ENCODE data around the gene CDC27.

CDC27 gene

GRCh38 chr17:47099451-47099986 lies 89.6 kb downstream of the CDC27 start:
- peak overlapping the region; percentile 71 for H3K4me3 ChIP-seq (ENCODE audit: low read depth, low read length)
- no peak for DNase-seq (ENCODE audit: low read depth)
- TF ChIP-seq, protein P1, sequence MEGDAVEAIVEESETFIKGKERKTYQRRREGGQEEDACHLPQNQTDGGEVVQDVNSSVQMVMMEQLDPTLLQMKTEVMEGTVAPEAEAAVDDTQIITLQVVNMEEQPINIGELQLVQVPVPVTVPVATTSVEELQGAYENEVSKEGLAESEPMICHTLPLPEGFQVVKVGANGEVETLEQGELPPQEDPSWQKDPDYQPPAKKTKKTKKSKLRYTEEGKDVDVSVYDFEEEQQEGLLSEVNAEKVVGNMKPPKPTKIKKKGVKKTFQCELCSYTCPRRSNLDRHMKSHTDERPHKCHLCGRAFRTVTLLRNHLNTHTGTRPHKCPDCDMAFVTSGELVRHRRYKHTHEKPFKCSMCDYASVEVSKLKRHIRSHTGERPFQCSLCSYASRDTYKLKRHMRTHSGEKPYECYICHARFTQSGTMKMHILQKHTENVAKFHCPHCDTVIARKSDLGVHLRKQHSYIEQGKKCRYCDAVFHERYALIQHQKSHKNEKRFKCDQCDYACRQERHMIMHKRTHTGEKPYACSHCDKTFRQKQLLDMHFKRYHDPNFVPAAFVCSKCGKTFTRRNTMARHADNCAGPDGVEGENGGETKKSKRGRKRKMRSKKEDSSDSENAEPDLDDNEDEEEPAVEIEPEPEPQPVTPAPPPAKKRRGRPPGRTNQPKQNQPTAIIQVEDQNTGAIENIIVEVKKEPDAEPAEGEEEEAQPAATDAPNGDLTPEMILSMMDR (IDR thresholded peaks at IDR 0.05; ENCODE audit: low read depth, low read length, missing control alignments): no peak
- in situ Hi-C loops (cut with HindIII; ENCODE audit: low sequenced_read_pairs): no loop called here

DNA sequence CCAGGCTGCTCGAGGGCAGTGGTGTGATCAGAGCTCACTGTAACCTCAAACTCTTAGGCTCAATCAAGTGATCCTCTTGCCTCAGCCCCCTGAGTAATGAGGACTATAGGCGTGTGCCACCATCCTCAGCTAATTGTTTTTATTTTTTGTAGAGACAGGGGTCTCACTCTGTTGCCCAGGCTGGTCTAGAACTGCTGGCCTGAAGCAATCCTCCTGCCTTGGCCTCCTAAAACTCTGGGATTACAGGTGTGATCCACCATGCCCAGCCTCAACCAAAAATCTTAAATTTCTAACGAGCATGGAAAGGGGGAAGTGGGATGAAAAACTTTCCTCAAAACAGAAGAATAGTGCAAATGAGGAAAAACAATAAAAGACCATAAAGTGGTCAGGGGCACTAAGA lies 92.8 kb downstream of the CDC27 start:
- in situ Hi-C loops (cut with HindIII; ENCODE audit: low sequenced_read_pairs): no loop called here
- DNase-seq (ENCODE audit: low read depth): no peak
- TF ChIP-seq, protein P1 (IDR thresholded peaks at IDR 0.05; ENCODE audit: low read depth, low read length, missing control alignments): no peak
- no peak overlapping the region for H3K4me3 ChIP-seq (ENCODE audit: low read depth, low read length)

DNA sequence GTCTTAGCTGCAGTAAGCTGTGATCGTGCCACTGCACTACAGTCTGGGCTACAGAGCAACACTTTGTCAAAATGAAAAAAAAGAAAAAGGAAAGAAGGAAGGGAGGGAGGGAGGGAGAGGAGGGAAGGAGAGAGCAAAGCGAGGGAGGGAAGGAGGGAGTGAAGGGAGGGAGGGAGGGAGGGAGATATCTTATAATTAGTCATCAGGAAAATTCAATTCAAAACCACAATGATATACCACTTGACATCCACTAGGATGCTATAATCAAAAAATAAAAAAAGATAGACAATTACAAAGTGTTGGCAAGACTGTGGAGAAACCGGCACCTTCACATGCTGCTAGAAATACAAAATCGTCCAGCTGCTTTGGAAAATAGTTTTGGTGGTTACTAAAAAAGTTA lies 93.8 kb downstream of the CDC27 start:
- TF ChIP-seq, protein P1 (IDR thresholded peaks at IDR 0.05; ENCODE audit: low read depth, low read length, missing control alignments): no peak
- no peak overlapping the region for H3K4me3 ChIP-seq (ENCODE audit: low read depth, low read length)
- in situ Hi-C loops (cut with HindIII; ENCODE audit: low sequenced_read_pairs): no loop called here
- no peak for DNase-seq (ENCODE audit: low read depth)

DNA sequence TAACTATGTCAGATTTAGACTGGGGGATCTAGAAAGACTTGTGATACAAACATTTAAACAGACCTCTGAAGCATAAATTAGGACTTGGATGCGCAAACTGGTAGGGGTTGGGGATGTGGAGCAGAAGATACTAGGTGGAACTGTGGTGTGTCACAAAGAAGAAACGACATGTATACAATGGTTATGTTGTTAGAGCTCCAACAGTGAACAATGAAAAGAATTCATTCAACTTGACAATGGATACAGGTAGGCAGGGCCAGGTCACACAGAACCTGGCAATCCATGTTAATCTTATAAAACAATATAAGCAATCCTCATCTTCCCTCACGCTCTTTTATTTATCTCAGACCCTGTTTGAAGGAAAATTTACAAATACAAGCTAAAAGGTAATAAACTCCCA lies 102.0 kb downstream of the CDC27 start:
- DNase-seq (ENCODE audit: low read depth): no peak
- in situ Hi-C loops (cut with HindIII; ENCODE audit: low sequenced_read_pairs): no loop called here
- H3K4me3 ChIP-seq (ENCODE audit: low read depth, low read length): no peak overlapping the region
- TF ChIP-seq, protein P1 (IDR thresholded peaks at IDR 0.05; ENCODE audit: low read depth, low read length, missing control alignments): no peak

GRCh38 chr17:47085736-47086135 lies 103.4 kb downstream of the CDC27 start:
- TF ChIP-seq, protein P1 (IDR thresholded peaks at IDR 0.05; ENCODE audit: low read depth, low read length, missing control alignments): no peak
- in situ Hi-C loops (cut with HindIII; ENCODE audit: low sequenced_read_pairs): no loop called here
- DNase-seq (ENCODE audit: low read depth): no peak
- H3K4me3 ChIP-seq (ENCODE audit: low read depth, low read length): no peak overlapping the region

DNA sequence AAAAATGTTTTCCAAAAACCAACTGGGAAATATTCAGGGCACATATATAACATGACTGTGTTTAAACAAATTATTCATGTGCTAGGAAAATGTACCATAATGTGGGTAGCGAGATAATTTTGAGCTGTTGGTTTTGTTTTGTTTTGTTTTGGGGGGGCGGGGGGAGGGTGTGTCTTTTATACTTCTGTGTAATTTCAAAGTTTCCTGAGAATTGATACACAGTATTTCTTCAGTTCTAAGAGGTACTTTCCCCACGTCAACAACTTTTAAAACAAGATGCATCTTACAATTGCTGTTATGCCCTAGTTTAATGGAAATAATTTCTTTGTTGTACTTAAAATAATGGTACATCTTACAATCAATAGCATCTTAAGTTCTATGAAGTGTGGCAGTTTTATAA lies 110.3 kb downstream of the CDC27 start:
- no peak overlapping the region for H3K4me3 ChIP-seq (ENCODE audit: low read depth, low read length)
- DNase-seq (ENCODE audit: low read depth): no peak
- TF ChIP-seq, protein P1 (IDR thresholded peaks at IDR 0.05; ENCODE audit: low read depth, low read length, missing control alignments): no peak
- in situ Hi-C loops (cut with HindIII; ENCODE audit: low sequenced_read_pairs): no loop called here

GRCh38 chr17:47077576-47077975 lies 111.5 kb downstream of the CDC27 start:
- in situ Hi-C loops (cut with HindIII; ENCODE audit: low sequenced_read_pairs): no loop called here
- no peak overlapping the region for H3K4me3 ChIP-seq (ENCODE audit: low read depth, low read length)
- TF ChIP-seq, protein P1 (IDR thresholded peaks at IDR 0.05; ENCODE audit: low read depth, low read length, missing control alignments): no peak
- DNase-seq (ENCODE audit: low read depth): no peak

All from astrocyte of the cerebellum (primary cell).